DND-41 (cell line): ENCODE measurements around the gene REG3A.

Source experiments
- ATAC-seq: fragments of 200-7000 bp; cut with Tn5 transposase; 3 replicates; pipeline ENCODE4 v1.9.1; 2021; ENCODE audit warnings: low read depth; ENCODE audit not compliant: insufficient read depth
- DNase-seq: peaks from one replicate; pipeline ENCODE4 v3.0.0-alpha.2; 2020
- H2AFZ ChIP-seq: 2 replicates; pipeline ENCODE4 v1.6.0; 2012; ENCODE audit warnings: low read depth, low read length
- H3K27ac ChIP-seq: 2 replicates; pipeline ENCODE4 v1.5.1; 2012; ENCODE audit warnings: low read length, inconsistent platforms
- H3K27me3 ChIP-seq: fragments of 200-600 bp; sonication (generic); 2 replicates; pipeline ENCODE4 v1.6.0; 2012; ENCODE audit warnings: low read length, mild to moderate bottlenecking, inconsistent platforms; ENCODE audit not compliant: insufficient read depth, poor library complexity
- H3K36me3 ChIP-seq: 2 replicates; pipeline ENCODE4 v1.5.1; 2012; ENCODE audit warnings: low read length, inconsistent platforms; ENCODE audit not compliant: insufficient read depth
- H3K4me1 ChIP-seq: 2 replicates; pipeline ENCODE4 v1.5.1; 2012; ENCODE audit warnings: mild to moderate bottlenecking, low read length; ENCODE audit not compliant: insufficient read depth
- H3K4me2 ChIP-seq: 2 replicates; pipeline ENCODE4 v1.6.0; 2012; ENCODE audit warnings: mild to moderate bottlenecking, moderate library complexity, low read length, inconsistent platforms; ENCODE audit not compliant: insufficient read depth
- H3K4me3 ChIP-seq, 2 experiments: fragments of 200-600 bp in 1 of 2; shearing (Covaris generic) in 1 of 2; 2 replicates each; pipeline ENCODE4 v1.5.1; 2012 to 2016; ENCODE audit warnings: inconsistent platforms in 2 of 2, low read length in 2 of 2, mild to moderate bottlenecking in 2 of 2, low read depth in 1 of 2, moderate library complexity in 1 of 2
- H3K79me2 ChIP-seq: 2 replicates; pipeline ENCODE4 v1.6.0; 2012; ENCODE audit warnings: low read length, inconsistent platforms; ENCODE audit not compliant: insufficient read depth
- H3K9ac ChIP-seq: 2 replicates; pipeline ENCODE4 v1.6.0; 2012; ENCODE audit warnings: low read depth, mild to moderate bottlenecking, inconsistent platforms, low read length, moderate library complexity
- H3K9me3 ChIP-seq: 2 replicates; pipeline ENCODE4 v1.5.1; 2012; ENCODE audit warnings: low read length, moderate library complexity, mild to moderate bottlenecking, inconsistent platforms; ENCODE audit not compliant: insufficient read depth, severe bottlenecking
- H4K20me1 ChIP-seq: 2 replicates; pipeline ENCODE4 v1.6.0; 2012; ENCODE audit warnings: low read length; ENCODE audit not compliant: insufficient read depth
- CTCF ChIP-seq: IDR thresholded peaks from 2 replicates; pipeline ENCODE4 v1.5.1; 2012; ENCODE audit warnings: borderline replicate concordance, low read length, moderate library complexity, mild to moderate bottlenecking; ENCODE audit not compliant: poor library complexity, severe bottlenecking; ENCODE audit errors: extremely low read depth
- EZH2 ChIP-seq: IDR thresholded peaks from 3 replicates; pipeline ENCODE4 v1.6.1; 2012; ENCODE audit warnings: borderline replicate concordance, low read depth, mild to moderate bottlenecking, moderate library complexity, low read length, inconsistent platforms; ENCODE audit not compliant: severe bottlenecking

REG3A gene

GRCh38 chr2:79179036-79179435 lies 19.5 kb upstream of the REG3A start:
- TF ChIP-seq CTCF (no peak), EZH2 (no peak)
- H3K36me3 ChIP-seq = no peaks in the 10 kb centered on the region
- ATAC-seq (no peak), DNase-seq (no peak)
- no peak overlapping the region for H3K27ac ChIP-seq
- H3K27me3 ChIP-seq = no peaks in the 10 kb centered on the region
- no peak overlapping the region for H2AFZ ChIP-seq
- no peak overlapping the region for H3K4me2 ChIP-seq
- no peaks in the 10 kb centered on the region for H4K20me1 ChIP-seq
- H3K4me1 ChIP-seq = no peaks in the 10 kb centered on the region
- no peaks in the 10 kb centered on the region for H3K79me2 ChIP-seq
- no peak overlapping the region for H3K4me3 ChIP-seq
- no peak overlapping the region for H3K9ac ChIP-seq
- H3K9me3 ChIP-seq = peaks cover 8% of the 10 kb centered on the region

- TF ChIP-seq CTCF = no peak
- no peak for TF ChIP-seq EZH2
- no peak for ATAC-seq
Measured at GRCh38 chr2:79178076-79178674, 18.6 kb upstream of the REG3A start.

DNA sequence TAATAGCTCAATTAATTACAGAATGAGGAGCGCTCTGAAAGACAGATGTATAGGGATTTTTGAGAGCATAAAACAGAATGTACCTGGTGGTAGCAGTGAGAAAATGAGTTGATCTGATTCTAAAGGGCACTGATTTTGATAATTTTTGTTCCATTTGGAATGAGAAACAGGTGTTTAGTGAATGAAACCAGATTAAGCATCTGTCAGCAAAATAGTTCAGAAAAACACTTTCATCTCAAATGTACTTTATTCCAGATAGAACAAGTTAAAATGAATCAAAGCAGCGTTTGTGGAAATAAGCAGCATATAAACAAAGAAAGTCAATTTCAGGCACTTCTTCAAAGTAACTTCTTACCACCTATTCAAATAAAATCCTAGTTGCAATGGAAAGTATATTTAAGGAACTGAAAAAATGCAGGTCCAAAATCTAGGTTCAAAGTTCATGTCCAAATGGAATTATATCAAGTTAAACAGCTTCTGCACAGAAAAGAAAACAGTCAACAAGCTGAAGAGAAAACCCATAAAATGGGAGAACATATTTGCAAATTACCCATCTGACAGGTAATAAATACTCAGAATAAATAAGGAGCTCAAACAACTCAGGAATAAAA lies 11.9 kb upstream of the REG3A start:
- Histone ChIP-seq H3K27ac (no peak overlapping the region), H3K4me1 (no peaks in the 10 kb centered on the region), H3K4me2 (no peak overlapping the region), H2AFZ (no peak overlapping the region), H3K4me3 (no peak overlapping the region), H3K9ac (no peak overlapping the region), H3K36me3 (no peaks in the 10 kb centered on the region), H4K20me1 (no peaks in the 10 kb centered on the region), H3K79me2 (no peaks in the 10 kb centered on the region), H3K9me3 (no peaks in the 10 kb centered on the region), H3K27me3 (no peaks in the 10 kb centered on the region)
- ATAC-seq = no peak
- DNase-seq = no peak
- no peak for TF ChIP-seq EZH2
- TF ChIP-seq CTCF = no peak

More at GRCh38 chr2:79178076-79178674, 18.6 kb upstream of the REG3A start:
- no peaks in the 10 kb centered on the region for H3K79me2 ChIP-seq
- no peaks in the 10 kb centered on the region for H4K20me1 ChIP-seq
- H3K4me1 ChIP-seq = no peaks in the 10 kb centered on the region
- no peak for DNase-seq
- no peak overlapping the region for H3K4me2 ChIP-seq
- H3K27me3 ChIP-seq = no peaks in the 10 kb centered on the region
- H2AFZ ChIP-seq = no peak overlapping the region
- H3K4me3 ChIP-seq = no peak overlapping the region
- no peak overlapping the region for H3K9ac ChIP-seq
- H3K9me3 ChIP-seq = peaks cover 8% of the 10 kb centered on the region
- H3K27ac ChIP-seq = no peak overlapping the region
- no peaks in the 10 kb centered on the region for H3K36me3 ChIP-seq
